HEK293T (cell line): ENCODE results near the gene CDK5.

Source experiments
- CTBP1 ChIP-seq: fragments of 450-650 bp; IDR thresholded peaks from 2 replicates; pipeline ENCODE4 v1.6.1; 2016; ENCODE audit warnings: borderline replicate concordance
- FOXA1 ChIP-seq: fragments of 450-650 bp; IDR thresholded peaks from 2 replicates; pipeline ENCODE4 v1.6.1; 2016; ENCODE audit warnings: mild to moderate bottlenecking
- SP1 ChIP-seq: fragments of 450-650 bp; IDR thresholded peaks from 2 replicates; pipeline ENCODE4 v1.6.1; 2017
- TF ChIP-seq, protein P1 (sequence below): fragments of 450-650 bp; IDR thresholded peaks from 2 replicates; pipeline ENCODE4 v1.6.1; 2016

DNA sequence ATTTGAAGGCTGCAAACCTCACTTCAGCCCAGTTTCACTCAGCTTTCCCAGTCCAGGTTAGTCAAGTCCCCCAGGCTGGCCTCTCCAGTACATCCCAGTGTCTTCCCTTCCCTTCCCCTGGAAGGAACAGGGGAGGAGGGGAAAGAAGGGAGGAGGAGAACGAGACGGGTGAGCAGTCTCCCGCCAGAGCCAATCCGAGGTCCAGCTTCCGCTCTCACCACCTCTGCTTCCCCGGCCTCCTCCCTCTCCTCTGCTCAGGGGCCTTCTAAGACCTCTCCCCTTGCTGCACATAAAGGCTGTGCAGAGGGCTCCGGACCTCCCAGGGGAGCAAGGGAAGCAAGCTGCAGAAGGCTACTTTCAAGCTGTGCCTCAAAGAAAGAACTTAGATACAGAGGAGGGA lies 37.5 kb downstream of the CDK5 start:
- TF ChIP-seq CTBP1 = no peak
- TF ChIP-seq, protein P1, sequence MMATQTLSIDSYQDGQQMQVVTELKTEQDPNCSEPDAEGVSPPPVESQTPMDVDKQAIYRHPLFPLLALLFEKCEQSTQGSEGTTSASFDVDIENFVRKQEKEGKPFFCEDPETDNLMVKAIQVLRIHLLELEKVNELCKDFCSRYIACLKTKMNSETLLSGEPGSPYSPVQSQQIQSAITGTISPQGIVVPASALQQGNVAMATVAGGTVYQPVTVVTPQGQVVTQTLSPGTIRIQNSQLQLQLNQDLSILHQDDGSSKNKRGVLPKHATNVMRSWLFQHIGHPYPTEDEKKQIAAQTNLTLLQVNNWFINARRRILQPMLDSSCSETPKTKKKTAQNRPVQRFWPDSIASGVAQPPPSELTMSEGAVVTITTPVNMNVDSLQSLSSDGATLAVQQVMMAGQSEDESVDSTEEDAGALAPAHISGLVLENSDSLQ = no peak
- no peak for TF ChIP-seq FOXA1
- no peak for TF ChIP-seq SP1
